ENCODE measurements around the gene OR6S1. TPM values are rescaled to one million over a fixed set of nuclear protein-coding genes. Genes with fewer than 3 reads are reported as not detected.

The OR6S1 gene
- total and polyA plus RNA-seq, 2 of the 8 experiments (the other 6 are each of a cell fraction or from before 2014, with no cell fraction given), result not detected

DNA sequence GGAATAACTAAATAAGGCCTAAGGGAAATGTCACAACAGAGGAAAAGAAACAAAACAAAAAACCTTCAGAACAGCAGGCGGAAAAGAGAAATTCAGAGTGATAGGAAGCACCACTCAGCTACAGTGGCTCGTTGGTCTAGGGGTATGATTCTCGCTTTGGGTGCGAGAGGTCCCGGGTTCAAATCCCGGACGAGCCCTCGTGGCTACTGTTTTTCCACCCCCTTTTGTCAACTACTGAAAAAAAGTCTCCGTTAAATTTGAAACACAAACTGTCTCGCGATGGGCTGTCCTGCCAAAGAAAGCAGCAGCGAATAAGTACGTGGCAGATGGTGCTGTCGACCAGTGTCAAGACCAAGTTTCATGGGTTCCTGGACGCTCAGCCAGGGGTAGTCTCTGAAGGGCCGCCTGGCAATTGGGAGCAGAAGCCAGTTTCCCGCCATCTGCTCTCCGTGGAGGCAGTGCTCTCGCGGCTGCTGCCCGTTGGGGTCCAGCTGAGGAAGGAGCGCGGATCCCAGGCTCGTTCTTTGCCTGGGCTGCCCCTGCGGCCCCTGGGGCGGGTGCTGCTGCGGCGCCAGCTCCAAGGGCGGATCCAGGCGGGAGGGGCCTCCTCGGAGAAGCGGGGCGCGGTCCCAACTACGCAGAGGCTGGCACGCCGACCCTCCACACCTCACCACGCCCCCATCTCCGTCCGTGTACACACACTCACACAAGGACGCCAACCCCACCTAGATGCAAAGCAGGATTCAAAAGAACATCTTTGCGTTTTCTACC lies 42.6 kb upstream of the OR6S1 start, which contains the start of gene RNASE4 (continued):
- TF ChIP-seq NANOG (IDR thresholded peaks at IDR 0.05; ENCODE audit: insufficient read depth, low read depth, low read length, poor library complexity, severe bottlenecking) (no peak), SP4 (IDR thresholded peaks at IDR 0.05; ENCODE audit: low read length) (no peak)
